Erythroblast (primary cell): ENCODE results near the gene PTPRN2.

ENCODE experiments used
- GATA1 ChIP-seq: IDR thresholded peaks from 2 replicates; pipeline ENCODE4 v1.6.1; 2011; ENCODE audit warnings: low read depth, mild to moderate bottlenecking, control low read depth, low read length, moderate library complexity
- POLR2A ChIP-seq: IDR thresholded peaks from 2 replicates; pipeline ENCODE4 v1.6.1; 2011; ENCODE audit warnings: mild to moderate bottlenecking, low read length

DNA sequence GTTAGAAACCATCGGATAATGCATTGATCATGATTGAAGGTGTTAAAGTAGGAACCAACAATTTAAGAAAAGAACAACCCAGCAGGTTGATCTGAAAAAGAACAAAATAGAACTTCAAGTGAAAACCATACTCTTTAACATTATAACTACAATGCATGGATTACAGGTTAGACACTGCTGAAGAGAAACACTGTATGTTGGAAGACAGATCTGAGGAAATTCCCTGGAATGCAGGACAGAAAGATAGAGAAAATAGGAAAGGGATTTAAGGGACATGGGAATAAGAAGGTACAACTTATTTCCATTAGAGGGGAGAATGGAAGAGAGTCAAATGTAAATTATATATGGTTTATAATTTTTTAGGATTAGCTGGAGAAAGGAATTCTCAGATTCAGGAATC is 947.5 kb downstream of the PTPRN2 start:
- no peak for TF ChIP-seq POLR2A
- no peak for TF ChIP-seq GATA1
